HG02938 (cell line): ENCODE measurements around the gene TEFM.
"Not testable (repeated sequence)": the region's sequence is repeated elsewhere in the genome, so short reads cannot be mapped to it uniquely, and the experiment has no call there.

Source experiments
- ATAC-seq: cut with Tn5 transposase; IDR thresholded peaks from one replicate; pipeline ENCODE4 v1.9.1; 2021; ENCODE audit warnings: mild to moderate bottlenecking, moderate library complexity; ENCODE audit not compliant: unreplicated experiment

TEFM gene

GRCh38 chr17:30921544-30922196 is 15.6 kb upstream of the TEFM start, which contains the start of gene ADAP2:
ADAP2 (plus strand) TSS chr17:30921945; CDS start chr17:30922015, 70 bp downstream.
- no peak for ATAC-seq

GRCh38 chr17:30920683-30921543 is 14.9 kb upstream of the TEFM start:
- no peak for ATAC-seq

GRCh38 chr17:30920282-30920681 is 14.2 kb upstream of the TEFM start:
- ATAC-seq = no peak

- ATAC-seq = no peak
Measured at GRCh38 chr17:30917050-30917449, 11.0 kb upstream of the TEFM start.

GRCh38 chr17:30915833-30916611 is 10.0 kb upstream of the TEFM start:
- no peak for ATAC-seq

- no peak for ATAC-seq
Measured at GRCh38 chr17:30913955-30914354, 7.9 kb upstream of the TEFM start.

GRCh38 chr17:30910151-30910550 is 4.1 kb upstream of the TEFM start:
- not testable (repeated sequence) for ATAC-seq

GRCh38 chr17:30908717-30909420 is 2.8 kb upstream of the TEFM start:
- no peak for ATAC-seq

GRCh38 chr17:30905742-30906100 is 317 bp downstream of the TEFM start:
- ATAC-seq = peak; percentile 26

GRCh38 chr17:30897311-30897710 is 8.7 kb downstream of the TEFM start:
- ATAC-seq = no peak

GRCh38 chr17:30894236-30894635 is 11.8 kb downstream of the TEFM start:
- no peak for ATAC-seq

GRCh38 chr17:30886187-30886586 is 19.9 kb downstream of the TEFM start:
- ATAC-seq = no peak

- no peak for ATAC-seq
Measured at GRCh38 chr17:30869005-30869404, 37.0 kb downstream of the TEFM start.

GRCh38 chr17:30864636-30865035 is 41.4 kb downstream of the TEFM start:
- ATAC-seq = no peak

GRCh38 chr17:30858556-30859250 is 47.3 kb downstream of the TEFM start:
- ATAC-seq = no peak

- no peak for ATAC-seq
Measured at GRCh38 chr17:30854146-30854545, 51.9 kb downstream of the TEFM start.
